Psoas muscle (tissue), 8 donors: ENCODE measurements around the gene UBE3A. TPM values are rescaled to one million over a fixed set of nuclear protein-coding genes. Genes with fewer than 3 reads are reported as not detected.

Source experiments
- ATAC-seq, 4 donors: fragments of 200-7000 bp; cut with Tn5 transposase; one replicate each; pipeline ENCODE4 v1.9.1; 2020; ENCODE audit warnings: moderate library complexity in 3 of 4, mild to moderate bottlenecking in 2 of 4
- DNase-seq, 2 donors: peaks; one replicate each; pipeline ENCODE4 v3.0.0-alpha.2; 2020
- H3K27ac ChIP-seq: fragments of 200-600 bp; one replicate; pipeline ENCODE4 v1.8.0; 2022
- H3K27me3 ChIP-seq, 3 donors: fragments of 200-600 bp in 1 of 3; one replicate each; pipeline versions ENCODE4 v1.6.1 to v1.8.0; 2013 to 2022; ENCODE audit warnings: low read length in 2 of 3, mild to moderate bottlenecking in 2 of 3, moderate library complexity in 1 of 3; ENCODE audit not compliant: insufficient read depth in 3 of 3
- H3K36me3 ChIP-seq, 2 donors: fragments of 200-600 bp in 1 of 2; one replicate each; pipeline versions ENCODE4 v1.6.1 to v1.8.0; 2013 to 2022; ENCODE audit warnings: low read depth in 1 of 2, mild to moderate bottlenecking in 1 of 2, moderate library complexity in 1 of 2; ENCODE audit not compliant: insufficient read depth in 1 of 2
- H3K4me1 ChIP-seq: fragments of 200-600 bp; one replicate; pipeline ENCODE4 v1.8.0; 2022
- H3K4me3 ChIP-seq: fragments of 200-600 bp; one replicate; pipeline ENCODE4 v1.8.0; 2022; ENCODE audit warnings: mild to moderate bottlenecking
- H3K9me3 ChIP-seq: fragments of 200-600 bp; one replicate; pipeline ENCODE4 v1.8.0; 2022
- CTCF ChIP-seq: fragments of 200-600 bp; IDR thresholded peaks from one replicate; pipeline ENCODE4 v1.8.0; 2022; ENCODE audit warnings: antibody characterized with exemption
- WGBS, 3 donors: extraction: QIAGEN DNeasy Blood & Tissue Kit; methylation state at CpG; one replicate each; pipeline versions ENCODE4 v1.1.6 to v1.1.7; 2013; 5-methylcytosine and 5-hydroxymethylcytosine counted together
- intact Hi-C, 2 donors: fragments of 100-400 bp; cut with DNase I; formaldehyde crosslinking; loops; one replicate each; pipeline versions ENCODE4 v1.11.0 to v1.14.2; 2022
- polyA plus RNA-seq, 3 donors: library from polyadenylated mRNA; stranded (reverse); fragments of 200-250 nt; gene quantifications; one replicate each; pipeline ENCODE4 v1.2.3, GENCODE V29; 2013
- total RNA-seq, 4 donors: library from RNA; stranded (reverse); fragmentation: NEBNext Ultra II Directional in 2 of 4; extraction: Animal tissue kit (Norgen Biotek cat#: 25700) in 2 of 4; gene quantifications; one replicate each; pipeline versions ENCODE4 v1.2.1 to v1.2.4, GENCODE V29; 2021 to 2023
- donor health status: healthy with polysubstance abuse.
- donor health status: DM: no; HTN: no; CAD: no; lungs with moderate emphysema.
- donor health status: Bipolar disorder and iron deficiency.
- donor health status: healthy.
- donor health status: DM: yes; HTN: yes; CAD: no.
- donor health status: DM: no; HTN: no; CAD: no.
- donor health status: DM: no; HTN: no; CAD: no.
- donor health status: DM: yes; HTN: yes; CAD: no.

UBE3A gene
- total and polyA plus RNA-seq, 7 donors = 53.5 to 198 (median 144) TPM

GRCh38 chr15:25468611-25469010 lies 29.8 kb upstream of the UBE3A start:
- WGBS, 3 donors = 76 to 85% (median 77%) methylated on average over 10 of the region's 10 CpGs
- H3K9me3 ChIP-seq = no peaks in the 10 kb centered on the region
- intact Hi-C loops = no loop called here
- DNase-seq (no peak), ATAC-seq (peak; percentile 43 to 57 (median 50))
- no peaks in the 10 kb centered on the region for H3K36me3 ChIP-seq
- no peak for TF ChIP-seq CTCF
- no peak overlapping the region for H3K4me3 ChIP-seq
- H3K27ac ChIP-seq = peak overlapping the region; percentile 53
- no peaks in the 10 kb centered on the region for H3K27me3 ChIP-seq
- H3K4me1 ChIP-seq = peaks cover 16% of the 10 kb centered on the region

GRCh38 chr15:25465835-25466234 lies 27.0 kb upstream of the UBE3A start:
- DNase-seq = no peak
- no peaks in the 10 kb centered on the region for H3K27me3 ChIP-seq
- H3K4me1 ChIP-seq = peaks cover 16% of the 10 kb centered on the region
- TF ChIP-seq CTCF = no peak
- intact Hi-C loops = no loop called here
- ATAC-seq = no peak
- H3K4me3 ChIP-seq = no peak overlapping the region
- no peak overlapping the region for H3K27ac ChIP-seq
- 80 to 95% (median 88%) methylated on average over 1 of the region's 1 CpG for WGBS, 3 donors
- no peaks in the 10 kb centered on the region for H3K9me3 ChIP-seq
- no peaks in the 10 kb centered on the region for H3K36me3 ChIP-seq

- no peaks in the 10 kb centered on the region for H3K36me3 ChIP-seq
- no peak for ATAC-seq
- no peaks in the 10 kb centered on the region for H3K9me3 ChIP-seq
- H3K4me3 ChIP-seq = no peak overlapping the region
- DNase-seq = no peak
- 65 to 74% (median 74%) methylated on average over 2 of the region's 2 CpGs for WGBS, 3 donors
- intact Hi-C loops = no loop called here
- peaks cover 16% of the 10 kb centered on the region for H3K4me1 ChIP-seq
- H3K27ac ChIP-seq = no peak overlapping the region
- TF ChIP-seq CTCF = no peak
- no peaks in the 10 kb centered on the region for H3K27me3 ChIP-seq
Observed at GRCh38 chr15:25464784-25465183, 26.0 kb upstream of the UBE3A start.

- Histone ChIP-seq H3K4me1 (peaks cover 16% of the 10 kb centered on the region), H3K27ac (no peak overlapping the region), H3K27me3 (no peaks in the 10 kb centered on the region), H3K9me3 (no peaks in the 10 kb centered on the region), H3K36me3 (no peaks in the 10 kb centered on the region), H3K4me3 (no peak overlapping the region)
- intact Hi-C loops = no loop called here
- ATAC-seq (no peak), DNase-seq (no peak)
- no peak for TF ChIP-seq CTCF
- 0 to 30% (median 0%) methylated on average over 1 of the region's 1 CpG for WGBS, 3 donors
Observed at GRCh38 chr15:25464383-25464782, 25.6 kb upstream of the UBE3A start.

GRCh38 chr15:25456196-25456595 lies 17.4 kb upstream of the UBE3A start:
- H3K4me1 ChIP-seq = no peaks in the 10 kb centered on the region
- no peak for DNase-seq
- H3K27me3 ChIP-seq = no peaks in the 10 kb centered on the region
- no peak overlapping the region for H3K27ac ChIP-seq
- TF ChIP-seq CTCF = no peak
- H3K4me3 ChIP-seq = no peak overlapping the region
- no peak for ATAC-seq
- WGBS, 3 donors = 83 to 90% (median 86%) methylated on average over 3 of the region's 3 CpGs
- H3K9me3 ChIP-seq = no peaks in the 10 kb centered on the region
- intact Hi-C loops = no loop called here
- no peaks in the 10 kb centered on the region for H3K36me3 ChIP-seq
